ENCODE results near the gene INPP5J. TPM values are rescaled to one million over a fixed set of nuclear protein-coding genes. Genes with fewer than 3 reads are reported as not detected.
"Not testable (repeated sequence)": the region's sequence is repeated elsewhere in the genome, so short reads cannot be mapped to it uniquely, and the experiment has no call there.

Gene INPP5J
- total RNA-seq, 1 experiment from 2014 or later, result 6.2 TPM

DNA sequence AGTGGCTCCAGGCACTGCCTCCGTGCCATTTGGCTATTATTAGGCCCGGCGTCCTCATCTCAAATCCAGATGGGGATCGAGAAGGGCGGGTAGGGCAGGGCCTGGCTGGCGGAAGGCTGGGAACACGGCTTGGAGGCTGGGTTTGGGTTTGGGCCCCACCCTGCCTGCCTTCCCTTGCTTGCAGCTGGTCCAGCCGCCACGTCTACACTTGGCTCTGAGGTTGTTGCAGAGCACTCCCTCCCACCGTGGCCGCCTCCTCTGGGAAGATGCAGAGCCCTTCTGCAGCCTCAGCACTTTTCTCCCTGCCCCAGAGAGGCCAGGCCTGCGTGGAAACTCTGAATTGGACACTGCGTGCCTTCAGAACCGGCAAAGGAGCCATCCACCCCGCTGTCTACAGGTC lies 46.8 kb upstream of the INPP5J start (continued):
- TF ChIP-seq, protein P1, sequence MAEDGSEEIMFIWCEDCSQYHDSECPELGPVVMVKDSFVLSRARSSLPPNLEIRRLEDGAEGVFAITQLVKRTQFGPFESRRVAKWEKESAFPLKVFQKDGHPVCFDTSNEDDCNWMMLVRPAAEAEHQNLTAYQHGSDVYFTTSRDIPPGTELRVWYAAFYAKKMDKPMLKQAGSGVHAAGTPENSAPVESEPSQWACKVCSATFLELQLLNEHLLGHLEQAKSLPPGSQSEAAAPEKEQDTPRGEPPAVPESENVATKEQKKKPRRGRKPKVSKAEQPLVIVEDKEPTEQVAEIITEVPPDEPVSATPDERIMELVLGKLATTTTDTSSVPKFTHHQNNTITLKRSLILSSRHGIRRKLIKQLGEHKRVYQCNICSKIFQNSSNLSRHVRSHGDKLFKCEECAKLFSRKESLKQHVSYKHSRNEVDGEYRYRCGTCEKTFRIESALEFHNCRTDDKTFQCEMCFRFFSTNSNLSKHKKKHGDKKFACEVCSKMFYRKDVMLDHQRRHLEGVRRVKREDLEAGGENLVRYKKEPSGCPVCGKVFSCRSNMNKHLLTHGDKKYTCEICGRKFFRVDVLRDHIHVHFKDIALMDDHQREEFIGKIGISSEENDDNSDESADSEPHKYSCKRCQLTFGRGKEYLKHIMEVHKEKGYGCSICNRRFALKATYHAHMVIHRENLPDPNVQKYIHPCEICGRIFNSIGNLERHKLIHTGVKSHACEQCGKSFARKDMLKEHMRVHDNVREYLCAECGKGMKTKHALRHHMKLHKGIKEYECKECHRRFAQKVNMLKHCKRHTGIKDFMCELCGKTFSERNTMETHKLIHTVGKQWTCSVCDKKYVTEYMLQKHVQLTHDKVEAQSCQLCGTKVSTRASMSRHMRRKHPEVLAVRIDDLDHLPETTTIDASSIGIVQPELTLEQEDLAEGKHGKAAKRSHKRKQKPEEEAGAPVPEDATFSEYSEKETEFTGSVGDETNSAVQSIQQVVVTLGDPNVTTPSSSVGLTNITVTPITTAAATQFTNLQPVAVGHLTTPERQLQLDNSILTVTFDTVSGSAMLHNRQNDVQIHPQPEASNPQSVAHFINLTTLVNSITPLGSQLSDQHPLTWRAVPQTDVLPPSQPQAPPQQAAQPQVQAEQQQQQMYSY (CRISPR knock-in tag; IDR thresholded peaks at IDR 0.05), result no peak

DNA sequence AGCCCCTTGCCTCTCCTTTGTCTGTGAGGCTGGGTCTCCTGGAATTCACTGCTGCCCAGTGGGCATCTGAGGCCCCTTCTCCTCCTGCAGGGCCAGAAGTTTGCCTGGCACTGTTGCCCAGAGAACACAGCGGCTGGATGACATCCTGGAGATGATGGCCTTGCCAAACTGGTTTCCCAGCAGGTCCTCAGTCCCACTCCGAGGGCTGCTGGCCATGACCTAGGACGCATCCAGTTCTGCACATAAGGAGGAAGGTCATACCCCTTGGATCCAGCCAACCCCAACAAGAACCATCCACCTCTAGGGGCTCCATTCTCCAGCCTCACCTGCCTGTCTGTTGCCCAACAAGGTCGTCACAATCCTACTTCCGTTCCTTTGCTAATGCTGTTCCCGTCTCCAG lies 45.1 kb upstream of the INPP5J start:
- no peak for DNase-seq (ENCODE audit: low spot score)
- H3K4me3 Mint-ChIP-seq, result no peak overlapping the region

DNA sequence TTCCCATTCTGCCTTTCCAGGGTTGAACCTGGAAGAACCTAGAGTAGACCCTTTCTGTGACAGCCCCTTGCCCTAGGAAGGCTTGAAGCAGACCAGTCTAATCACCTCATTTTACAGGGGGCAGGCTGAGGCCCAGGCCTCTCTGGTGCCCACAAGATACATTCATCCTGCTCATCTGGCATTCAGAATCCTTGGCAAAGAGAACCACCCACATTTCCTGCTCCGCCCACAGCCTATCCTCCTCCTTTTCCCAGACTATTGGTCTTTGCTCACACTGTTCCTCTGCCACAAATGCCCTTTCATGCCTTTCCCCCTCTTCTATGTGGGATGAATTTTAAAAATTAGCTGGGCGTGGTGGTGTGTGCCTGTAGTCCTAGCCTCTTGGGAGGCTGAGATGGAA lies 44.4 kb upstream of the INPP5J start:
- DNase-seq (ENCODE audit: low spot score); H3K36me3 Mint-ChIP-seq; H3K27ac Mint-ChIP-seq; H3K4me3 Mint-ChIP-seq; H3K9me3 Mint-ChIP-seq; ATAC-seq: not testable (repeated sequence)
- Mint-ChIP-seq H3K4me1 (peaks cover 29% of the 10 kb centered on the region), H3K27me3 (ENCODE audit: low read depth) (peaks cover 11% of the 10 kb centered on the region)
- ChIA-PET CTCF (interaction anchor here (21.8 kb wide), 1 partner anchor 27 kb away, joined by 363 read pairs; the partner anchor contains the start of gene SELENOM), POLR2A (interaction anchor here (1.3 kb wide), 1 partner anchor 109 kb away, joined by 6 read pairs; the partner anchor contains the start of genes MORC2 and TUG1)

More for the DNA sequence above, 45.1 kb upstream of the INPP5J start:
- ChIA-PET CTCF (no interaction called here), POLR2A (no interaction called here)
- peaks cover 23% of the 10 kb centered on the region for H3K4me1 Mint-ChIP-seq
- no peak for ATAC-seq
- no peak overlapping the region for H3K27ac Mint-ChIP-seq
- TF ChIP-seq, protein P2, sequence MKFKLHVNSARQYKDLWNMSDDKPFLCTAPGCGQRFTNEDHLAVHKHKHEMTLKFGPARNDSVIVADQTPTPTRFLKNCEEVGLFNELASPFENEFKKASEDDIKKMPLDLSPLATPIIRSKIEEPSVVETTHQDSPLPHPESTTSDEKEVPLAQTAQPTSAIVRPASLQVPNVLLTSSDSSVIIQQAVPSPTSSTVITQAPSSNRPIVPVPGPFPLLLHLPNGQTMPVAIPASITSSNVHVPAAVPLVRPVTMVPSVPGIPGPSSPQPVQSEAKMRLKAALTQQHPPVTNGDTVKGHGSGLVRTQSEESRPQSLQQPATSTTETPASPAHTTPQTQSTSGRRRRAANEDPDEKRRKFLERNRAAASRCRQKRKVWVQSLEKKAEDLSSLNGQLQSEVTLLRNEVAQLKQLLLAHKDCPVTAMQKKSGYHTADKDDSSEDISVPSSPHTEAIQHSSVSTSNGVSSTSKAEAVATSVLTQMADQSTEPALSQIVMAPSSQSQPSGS (CRISPR knock-in tag; IDR thresholded peaks at IDR 0.05; ENCODE audit: borderline replicate concordance, low read depth), result no peak
- TF ChIP-seq, protein P3, sequence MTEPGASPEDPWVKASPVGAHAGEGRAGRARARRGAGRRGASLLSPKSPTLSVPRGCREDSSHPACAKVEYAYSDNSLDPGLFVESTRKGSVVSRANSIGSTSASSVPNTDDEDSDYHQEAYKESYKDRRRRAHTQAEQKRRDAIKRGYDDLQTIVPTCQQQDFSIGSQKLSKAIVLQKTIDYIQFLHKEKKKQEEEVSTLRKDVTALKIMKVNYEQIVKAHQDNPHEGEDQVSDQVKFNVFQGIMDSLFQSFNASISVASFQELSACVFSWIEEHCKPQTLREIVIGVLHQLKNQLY (CRISPR knock-in tag; IDR thresholded peaks at IDR 0.05), result no peak
- TF ChIP-seq OVOL2 (CRISPR knock-in tag; IDR thresholded peaks at IDR 0.05; ENCODE audit: borderline replicate concordance) (no peak), NFE2L1 (CRISPR knock-in tag; IDR thresholded peaks at IDR 0.05) (no peak), GABPB1 (CRISPR knock-in tag; IDR thresholded peaks at IDR 0.05) (no peak), CBFB (CRISPR knock-in tag; IDR thresholded peaks at IDR 0.05; ENCODE audit: low read depth) (no peak)
- TF ChIP-seq, protein P4, sequence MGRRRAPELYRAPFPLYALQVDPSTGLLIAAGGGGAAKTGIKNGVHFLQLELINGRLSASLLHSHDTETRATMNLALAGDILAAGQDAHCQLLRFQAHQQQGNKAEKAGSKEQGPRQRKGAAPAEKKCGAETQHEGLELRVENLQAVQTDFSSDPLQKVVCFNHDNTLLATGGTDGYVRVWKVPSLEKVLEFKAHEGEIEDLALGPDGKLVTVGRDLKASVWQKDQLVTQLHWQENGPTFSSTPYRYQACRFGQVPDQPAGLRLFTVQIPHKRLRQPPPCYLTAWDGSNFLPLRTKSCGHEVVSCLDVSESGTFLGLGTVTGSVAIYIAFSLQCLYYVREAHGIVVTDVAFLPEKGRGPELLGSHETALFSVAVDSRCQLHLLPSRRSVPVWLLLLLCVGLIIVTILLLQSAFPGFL (CRISPR knock-in tag; IDR thresholded peaks at IDR 0.05; ENCODE audit: borderline replicate concordance), result no peak
- TF ChIP-seq, protein P5, sequence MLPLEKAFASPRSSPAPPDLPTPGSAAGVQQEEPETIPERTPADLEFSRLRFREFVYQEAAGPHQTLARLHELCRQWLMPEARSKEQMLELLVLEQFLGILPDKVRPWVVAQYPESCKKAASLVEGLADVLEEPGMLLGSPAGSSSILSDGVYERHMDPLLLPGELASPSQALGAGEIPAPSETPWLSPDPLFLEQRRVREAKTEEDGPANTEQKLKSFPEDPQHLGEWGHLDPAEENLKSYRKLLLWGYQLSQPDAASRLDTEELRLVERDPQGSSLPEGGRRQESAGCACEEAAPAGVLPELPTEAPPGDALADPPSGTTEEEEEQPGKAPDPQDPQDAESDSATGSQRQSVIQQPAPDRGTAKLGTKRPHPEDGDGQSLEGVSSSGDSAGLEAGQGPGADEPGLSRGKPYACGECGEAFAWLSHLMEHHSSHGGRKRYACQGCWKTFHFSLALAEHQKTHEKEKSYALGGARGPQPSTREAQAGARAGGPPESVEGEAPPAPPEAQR (CRISPR knock-in tag; IDR thresholded peaks at IDR 0.05), result no peak
- no peaks in the 10 kb centered on the region for H3K9me3 Mint-ChIP-seq
- peaks cover 11% of the 10 kb centered on the region for H3K27me3 Mint-ChIP-seq (ENCODE audit: low read depth)
- H3K36me3 Mint-ChIP-seq, result no peaks in the 10 kb centered on the region

DNA sequence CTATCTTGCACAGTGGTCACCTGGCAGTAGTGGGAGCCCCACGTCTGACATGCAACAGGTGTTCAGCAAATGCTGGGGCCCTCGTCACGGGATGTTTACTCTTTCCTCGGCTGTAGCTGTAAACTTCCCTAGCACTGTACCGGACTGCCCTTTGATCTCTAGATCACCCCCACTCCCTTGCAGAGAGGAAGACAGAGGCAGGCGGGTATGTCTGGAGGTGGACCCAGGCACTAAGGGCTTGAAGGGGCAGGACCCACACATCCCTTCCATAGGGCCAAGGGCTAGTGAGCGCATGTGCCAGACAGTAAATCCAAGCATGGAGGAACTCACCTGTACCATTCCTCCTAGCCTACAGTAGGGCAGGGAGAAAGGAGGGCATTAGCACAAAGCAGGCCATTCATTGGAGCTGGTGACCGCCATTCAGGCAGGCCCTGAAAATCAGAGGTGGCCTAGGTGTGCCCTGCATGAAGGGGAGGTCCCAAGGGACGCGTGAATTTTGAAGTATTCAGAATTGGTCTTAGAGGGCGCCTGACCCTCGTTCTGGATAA lies 43.6 kb upstream of the INPP5J start:
- CTCF ChIA-PET, result interaction anchor here (7.2 to 21.8 kb wide), 2 partner anchors 27 to 110 kb away, joined by 73 to 363 read pairs; partner anchors contain the start of genes MORC2, SELENOM and TUG1
- no peaks in the 10 kb centered on the region for H3K9me3 Mint-ChIP-seq
- POLR2A ChIA-PET, result interaction anchor here (1.3 kb wide), 1 partner anchor 110 kb away, joined by 6 read pairs; the partner anchor contains the start of genes MORC2 and TUG1
- H3K27me3 Mint-ChIP-seq (ENCODE audit: low read depth), result peaks cover 11% of the 10 kb centered on the region
- ATAC-seq (peak; percentile 11), DNase-seq (ENCODE audit: low spot score) (peak; percentile 66)
- H3K4me3 Mint-ChIP-seq, result no peak overlapping the region
- no peak overlapping the region for H3K27ac Mint-ChIP-seq
- H3K36me3 Mint-ChIP-seq, result no peaks in the 10 kb centered on the region
- TF ChIP-seq TEAD1 (CRISPR knock-in tag; IDR thresholded peaks at IDR 0.05) (no peak), NFYB (CRISPR knock-in tag; conservative IDR thresholded peaks at IDR 0.05; ENCODE audit: low read depth) (peak; percentile 56), JAZF1 (CRISPR knock-in tag; IDR thresholded peaks at IDR 0.05) (no peak), GTF2I (CRISPR knock-in tag; conservative IDR thresholded peaks at IDR 0.05) (no peak), CREB1 (CRISPR knock-in tag; IDR thresholded peaks at IDR 0.05) (no peak), ETV6 (CRISPR knock-in tag; IDR thresholded peaks at IDR 0.05) (no peak), RORB (CRISPR knock-in tag; IDR thresholded peaks at IDR 0.05) (no peak)
- H3K4me1 Mint-ChIP-seq, result peaks cover 37% of the 10 kb centered on the region

Data from WTC11 (cell line).